Measurements from ENCODE around the gene VWA5A. TPM values are rescaled to one million over a fixed set of nuclear protein-coding genes. Genes with fewer than 3 reads are reported as not detected.

VWA5A gene
- polyA plus RNA-seq, 1 of the 3 experiments (the other 2 are of a cell fraction) = 7.6 TPM

DNA sequence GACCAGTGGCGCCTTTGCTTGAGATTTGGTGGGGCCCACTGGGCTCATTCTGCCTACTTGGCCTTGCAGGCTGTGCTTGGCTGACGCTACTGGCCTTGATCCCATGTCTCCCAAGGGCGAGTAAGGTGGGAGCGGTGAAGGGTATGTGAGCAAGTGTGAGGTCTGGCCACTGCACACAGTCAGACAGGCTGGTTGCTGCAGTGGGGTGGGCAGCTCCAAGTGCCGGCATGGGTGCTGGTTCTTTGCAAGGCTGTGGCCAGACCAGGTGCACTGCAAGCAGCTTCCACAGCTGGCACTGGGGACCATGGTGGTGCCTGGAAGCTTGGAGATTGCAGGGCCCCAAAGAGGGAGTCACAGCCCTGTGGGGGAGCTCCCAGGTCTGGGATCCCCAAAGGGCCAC, 40.7 kb upstream of the VWA5A start:
- no peaks in the 10 kb centered on the region for H3K9me2 ChIP-seq
- H3K79me2 ChIP-seq (ENCODE audit: insufficient read depth) = no peaks in the 10 kb centered on the region
- no peak overlapping the region for H3K4me3 ChIP-seq (ENCODE audit: low read depth in 2 of 2, low read length in 1 of 2)
- no peak overlapping the region for H2AFZ ChIP-seq (ENCODE audit: low read depth)
- DNase-seq = no peak
- H3K9ac ChIP-seq = no peak overlapping the region
- H3K4me2 ChIP-seq = no peak overlapping the region
- POLR2A ChIA-PET = no interaction called here
- 83% methylated on average over 4 of the region's 5 CpGs for WGBS (ENCODE audit: low lambda C conversion rate)
- peaks cover 24% of the 10 kb centered on the region; the same call in 1 of the 2 replicates for H3K27me3 ChIP-seq (ENCODE audit: insufficient read depth)
- no peaks in the 10 kb centered on the region for H3K9me3 ChIP-seq
- H4K20me1 ChIP-seq (ENCODE audit: insufficient read depth) = no peaks in the 10 kb centered on the region
- peaks cover 0 to 5% of the 10 kb centered on the region in 2 experiments; a peak in 2 of 4 replicates for H3K4me1 ChIP-seq (ENCODE audit: control insufficient read depth in 1 of 2, insufficient read depth in 2 of 2, low read depth in 1 of 2, low read length in 1 of 2)
- H3F3A ChIP-seq (replicated peaks; ENCODE audit: insufficient read depth) = no peaks in the 10 kb centered on the region
- no peak for TF ChIP-seq EP300 (IDR thresholded peaks at IDR 0.05; ENCODE audit: borderline replicate concordance in 1 of 2, low read depth in 1 of 2, low read length in 1 of 2)
- no peak overlapping the region for H3K27ac ChIP-seq (ENCODE audit: low read depth in 2 of 2, low read length in 1 of 2)
- H3K36me3 ChIP-seq (replicated peaks in 1 of 2; ENCODE audit: control insufficient read depth in 1 of 2, insufficient read depth in 2 of 2, low read length in 1 of 2) = no peaks in the 10 kb centered on the region
- CTCF ChIA-PET = interaction anchor here (9.5 kb wide), 1 partner anchor 118 kb away, joined by 247 read pairs; no protein-coding TSS in a partner anchor

- 79% methylated on average over 2 of the region's 6 CpGs for WGBS (ENCODE audit: low lambda C conversion rate)
- TF ChIP-seq GABPA (IDR thresholded peaks at IDR 0.05; ENCODE audit: low read depth) = no peak
- TF ChIP-seq FOXM1 (IDR thresholded peaks at IDR 0.05; ENCODE audit: low read depth) = no peak
- no peak for TF ChIP-seq GATA2 (CRISPR knock-in tag; IDR thresholded peaks at IDR 0.05)
- TF ChIP-seq ELF1 (IDR thresholded peaks at IDR 0.05) = no peak
- no peak for TF ChIP-seq SMC3 (IDR thresholded peaks at IDR 0.05; ENCODE audit: low read depth, low read length)
- no peak for TF ChIP-seq EZH2phosphoT487 (IDR thresholded peaks at IDR 0.05; ENCODE audit: borderline replicate concordance, low read depth)
- H3K9ac ChIP-seq = no peak overlapping the region
- H3K27ac ChIP-seq (ENCODE audit: low read depth in 2 of 2, low read length in 1 of 2) = no peak overlapping the region
- peaks cover 0 to 5% of the 10 kb centered on the region in 2 experiments; a peak in 2 of 4 replicates for H3K4me1 ChIP-seq (ENCODE audit: control insufficient read depth in 1 of 2, insufficient read depth in 2 of 2, low read depth in 1 of 2, low read length in 1 of 2)
- no peak overlapping the region; a peak in 1 of 4 replicates for H3K4me3 ChIP-seq (ENCODE audit: low read depth in 2 of 2, low read length in 1 of 2)
- ChIA-PET CTCF (interaction anchor here (1.1 to 9.5 kb wide), 3 partner anchors 9 to 117 kb away, joined by 4 to 247 read pairs (median 5); no protein-coding TSS in a partner anchor), POLR2A (no interaction called here)
- H2AFZ ChIP-seq (ENCODE audit: low read depth) = no peak overlapping the region
- H3K9me2 ChIP-seq = no peaks in the 10 kb centered on the region
- no peaks in the 10 kb centered on the region for H3F3A ChIP-seq (replicated peaks; ENCODE audit: insufficient read depth)
- peaks cover 19% of the 10 kb centered on the region; the same call in 1 of the 2 replicates for H3K27me3 ChIP-seq (ENCODE audit: insufficient read depth)
- no peaks in the 10 kb centered on the region for H3K9me3 ChIP-seq
- DNase-seq = no peak
- H3K36me3 ChIP-seq (replicated peaks in 1 of 2; ENCODE audit: control insufficient read depth in 1 of 2, insufficient read depth in 2 of 2, low read length in 1 of 2) = no peaks in the 10 kb centered on the region
- H3K4me2 ChIP-seq = no peak overlapping the region
- no peaks in the 10 kb centered on the region for H3K79me2 ChIP-seq (ENCODE audit: insufficient read depth)
- no peaks in the 10 kb centered on the region for H4K20me1 ChIP-seq (ENCODE audit: insufficient read depth)
These were observed 39.8 kb upstream of the VWA5A start for GRCh38 chr11:124075492-124075840.

GRCh38 chr11:124075841-124076651, 39.2 kb upstream of the VWA5A start:
- Histone ChIP-seq H3K27me3 (ENCODE audit: insufficient read depth) (peaks cover 19% of the 10 kb centered on the region; the same call in 1 of the 2 replicates), H3K9me3 (no peaks in the 10 kb centered on the region), H3K4me3 (ENCODE audit: low read depth in 2 of 2, low read length in 1 of 2) (peak overlapping the region; percentile 47 to 60), H3K9ac (no peak overlapping the region), H3K9me2 (no peaks in the 10 kb centered on the region), H3F3A (replicated peaks; ENCODE audit: insufficient read depth) (no peaks in the 10 kb centered on the region), H3K27ac (ENCODE audit: low read depth in 2 of 2, low read length in 1 of 2) (no peak overlapping the region), H3K36me3 (replicated peaks in 1 of 2; ENCODE audit: control insufficient read depth in 1 of 2, insufficient read depth in 2 of 2, low read length in 1 of 2) (no peaks in the 10 kb centered on the region), H3K4me1 (ENCODE audit: control insufficient read depth in 1 of 2, insufficient read depth in 2 of 2, low read depth in 1 of 2, low read length in 1 of 2) (peaks cover 0 to 5% of the 10 kb centered on the region in 2 experiments; a peak in 2 of 4 replicates), H4K20me1 (ENCODE audit: insufficient read depth) (no peaks in the 10 kb centered on the region), H3K4me2 (peak overlapping the region; percentile 75), H2AFZ (ENCODE audit: low read depth) (peak overlapping the region; percentile 67; the same call in 1 of the 2 replicates), H3K79me2 (ENCODE audit: insufficient read depth) (no peaks in the 10 kb centered on the region)
- ChIA-PET POLR2A (no interaction called here), CTCF (interaction anchor here (0.9 to 9.5 kb wide), 4 partner anchors 9 to 117 kb away, joined by 3 to 247 read pairs (median 4); no protein-coding TSS in a partner anchor)
- TF ChIP-seq JUND (IDR thresholded peaks at IDR 0.05) = no peak
- TF ChIP-seq SIN3A (IDR thresholded peaks at IDR 0.05; ENCODE audit: borderline replicate concordance, low read depth, low read length) = no peak
- no peak for TF ChIP-seq REST (IDR thresholded peaks at IDR 0.05; ENCODE audit: low read depth, low read length)
- TF ChIP-seq FOXJ3 (CRISPR knock-in tag; IDR thresholded peaks at IDR 0.05) = no peak
- TF ChIP-seq SMC3 (IDR thresholded peaks at IDR 0.05; ENCODE audit: low read depth, low read length) = no peak
- no peak for TF ChIP-seq TEAD4 (IDR thresholded peaks at IDR 0.05; ENCODE audit: borderline replicate concordance, insufficient read depth)
- TF ChIP-seq NFIC (IDR thresholded peaks at IDR 0.05; ENCODE audit: borderline replicate concordance) = no peak
- no peak for TF ChIP-seq MEF2A (IDR thresholded peaks at IDR 0.05; ENCODE audit: borderline replicate concordance, low read depth)
- peak; percentile 75 for DNase-seq
- 7% methylated on average over 24 of the region's 36 CpGs for WGBS (ENCODE audit: low lambda C conversion rate)

All from SK-N-SH (cell line).